Stimulated activated CD8-positive, alpha-beta memory T cell treated with anti-CD3 and anti-CD28 coated beads, Interleukin-7, amount 100 ng/mL, for 4 hours (primary cell): Measurements from ENCODE around the gene HIVEP3.

ENCODE experiments used
- DNase-seq, 2 donors: peaks; one replicate each; pipeline ENCODE4 v3.0.0-alpha.2; 2020; ENCODE audit warnings: low read depth in 2 of 2

Gene HIVEP3

DNA sequence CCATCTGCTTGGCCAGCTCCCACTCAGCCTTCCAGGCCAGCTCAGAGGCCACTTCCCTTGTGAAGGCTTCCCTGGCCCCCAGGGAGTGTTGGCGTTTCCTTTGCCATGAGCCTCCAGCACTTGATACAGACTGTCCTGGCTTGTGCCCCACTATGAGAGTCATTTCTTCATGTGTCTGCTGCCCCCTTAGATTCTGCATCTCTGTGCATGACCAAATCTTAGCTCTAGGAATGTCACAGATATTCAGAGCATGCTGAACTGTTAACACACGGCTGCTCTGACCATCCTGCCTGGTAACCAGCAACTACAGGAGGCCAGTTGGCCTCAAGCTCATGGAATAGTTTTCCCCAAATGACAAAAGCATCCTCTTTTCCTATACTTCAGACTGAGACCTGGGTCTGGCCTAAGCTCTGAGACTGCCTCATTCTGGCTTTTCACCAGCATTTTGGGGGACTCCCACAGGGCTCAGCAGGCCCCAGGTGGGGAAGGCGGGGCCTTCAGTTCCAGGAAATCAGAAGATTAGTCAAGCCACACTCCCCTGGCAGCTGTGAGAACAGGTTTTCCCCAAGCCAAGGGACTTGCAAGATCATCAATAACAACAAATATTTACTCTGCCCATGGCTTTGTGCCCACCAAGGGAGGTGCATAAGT lies 251.6 kb downstream of the HIVEP3 start:
- peak; percentile 69 for DNase-seq

DNA sequence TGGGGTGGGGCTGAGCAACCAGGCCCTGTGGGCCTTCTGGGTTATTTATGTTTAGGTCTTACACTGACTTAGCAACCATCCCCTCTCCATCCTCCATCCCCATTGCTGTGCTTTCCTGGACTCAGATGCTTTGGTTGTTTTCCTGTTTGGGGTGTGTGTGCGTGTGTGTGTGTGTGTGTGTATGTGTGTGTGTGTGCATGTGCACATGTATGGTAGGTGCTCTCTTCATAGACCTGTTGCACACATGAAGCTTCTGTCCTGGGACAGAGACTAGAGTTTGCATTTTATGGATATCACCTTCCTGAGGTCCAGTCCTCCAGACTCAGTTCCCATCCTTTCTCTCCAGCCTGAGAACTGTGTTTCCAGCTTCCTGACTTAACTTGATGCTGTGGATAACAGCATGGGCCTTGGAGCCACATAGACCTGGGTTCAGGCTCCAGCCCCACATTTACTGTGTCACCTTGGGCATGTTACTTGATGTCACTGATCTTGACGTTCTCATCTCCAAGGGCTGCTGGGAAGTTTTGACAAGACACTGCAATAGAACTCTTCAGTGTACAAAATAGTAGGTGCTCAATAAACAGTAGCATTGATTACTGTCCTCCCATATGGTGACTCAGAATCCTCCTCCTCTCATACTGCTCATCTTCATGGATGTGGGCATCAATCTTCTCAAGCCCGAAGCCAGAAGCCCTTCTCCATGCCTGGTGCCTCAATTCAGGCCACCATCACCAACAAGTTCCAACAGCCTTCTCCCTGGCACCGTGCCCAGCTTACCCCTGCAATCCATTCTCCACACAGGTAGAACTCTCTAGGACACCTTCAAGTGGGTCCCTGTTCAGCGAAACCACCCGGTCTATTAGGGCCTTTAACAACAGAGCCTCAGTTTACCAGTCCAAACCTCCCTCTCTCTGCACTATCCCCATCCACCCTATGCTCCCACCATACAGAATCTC lies 252.5 kb downstream of the HIVEP3 start:
- DNase-seq, result no peak

DNA sequence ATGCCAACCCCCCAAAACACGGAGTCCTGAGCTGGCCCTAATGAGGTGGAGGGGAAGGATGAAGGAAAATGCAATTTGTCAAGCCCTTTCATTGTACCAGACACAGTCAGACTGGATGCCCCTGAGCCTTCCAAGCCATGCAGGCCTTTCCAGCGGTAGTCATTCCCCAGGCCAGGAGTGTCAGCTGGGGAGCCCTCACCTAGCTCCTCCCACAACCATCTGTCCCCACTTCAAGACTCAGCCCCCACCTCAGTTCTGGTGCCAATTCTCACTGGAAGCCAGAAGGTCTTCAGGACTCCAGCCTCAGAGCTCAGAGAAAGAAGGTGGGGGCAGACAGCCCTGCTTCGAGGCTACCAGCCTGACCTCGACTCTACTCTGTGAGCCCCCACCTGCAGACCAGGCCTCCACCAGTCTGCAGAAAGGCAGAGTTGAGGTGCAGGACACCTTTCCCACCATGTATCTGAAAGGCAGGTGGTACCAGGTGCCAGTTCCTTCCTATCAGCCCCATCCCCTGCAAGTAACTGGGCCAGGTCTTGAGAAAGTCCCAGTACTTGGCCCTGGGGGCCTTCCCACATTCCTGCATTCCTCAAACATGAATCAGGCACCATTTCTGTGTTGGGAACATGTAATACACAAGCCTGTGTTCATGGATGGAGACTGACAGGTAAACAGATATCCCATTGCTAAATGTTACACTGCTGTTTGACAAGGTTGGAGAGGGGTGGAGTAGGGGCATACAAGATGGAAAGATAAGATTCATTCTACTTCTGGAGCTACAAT lies 253.7 kb downstream of the HIVEP3 start:
- DNase-seq, result no peak

DNA sequence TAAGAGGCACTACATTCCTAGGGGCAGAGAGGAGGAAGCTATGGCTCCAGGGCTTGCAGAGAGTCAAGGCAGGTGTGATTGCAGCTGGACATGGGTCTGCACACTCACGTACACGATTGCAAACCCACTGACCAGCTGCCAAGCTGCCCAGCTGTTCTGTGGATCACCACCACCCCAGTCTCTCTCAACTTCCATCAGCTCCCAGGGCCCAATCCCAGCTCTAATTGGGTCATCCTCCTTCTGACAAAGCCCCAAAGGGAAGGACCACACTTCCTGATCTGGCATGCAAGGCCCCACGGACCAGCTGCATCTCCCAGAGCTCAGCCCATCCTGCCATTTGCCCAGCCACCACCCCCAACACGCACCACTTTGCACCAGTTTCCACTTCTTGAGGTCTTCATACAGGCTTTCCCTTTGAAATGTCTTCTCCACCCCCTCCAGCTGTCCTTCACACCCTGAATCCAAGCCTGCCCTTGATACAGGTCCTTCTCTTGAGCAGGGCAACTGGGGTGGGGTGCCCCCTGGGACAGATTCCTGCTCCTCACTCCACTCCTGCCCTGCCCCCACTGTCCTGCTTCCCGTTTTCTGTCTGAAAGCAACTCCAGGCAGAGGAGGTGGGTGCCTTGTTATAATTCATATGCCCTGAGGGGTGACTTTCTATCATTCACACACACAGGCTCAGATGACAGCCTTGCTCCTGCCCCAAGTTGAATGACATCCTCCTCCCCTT lies 254.9 kb downstream of the HIVEP3 start:
- DNase-seq, result no peak

DNA sequence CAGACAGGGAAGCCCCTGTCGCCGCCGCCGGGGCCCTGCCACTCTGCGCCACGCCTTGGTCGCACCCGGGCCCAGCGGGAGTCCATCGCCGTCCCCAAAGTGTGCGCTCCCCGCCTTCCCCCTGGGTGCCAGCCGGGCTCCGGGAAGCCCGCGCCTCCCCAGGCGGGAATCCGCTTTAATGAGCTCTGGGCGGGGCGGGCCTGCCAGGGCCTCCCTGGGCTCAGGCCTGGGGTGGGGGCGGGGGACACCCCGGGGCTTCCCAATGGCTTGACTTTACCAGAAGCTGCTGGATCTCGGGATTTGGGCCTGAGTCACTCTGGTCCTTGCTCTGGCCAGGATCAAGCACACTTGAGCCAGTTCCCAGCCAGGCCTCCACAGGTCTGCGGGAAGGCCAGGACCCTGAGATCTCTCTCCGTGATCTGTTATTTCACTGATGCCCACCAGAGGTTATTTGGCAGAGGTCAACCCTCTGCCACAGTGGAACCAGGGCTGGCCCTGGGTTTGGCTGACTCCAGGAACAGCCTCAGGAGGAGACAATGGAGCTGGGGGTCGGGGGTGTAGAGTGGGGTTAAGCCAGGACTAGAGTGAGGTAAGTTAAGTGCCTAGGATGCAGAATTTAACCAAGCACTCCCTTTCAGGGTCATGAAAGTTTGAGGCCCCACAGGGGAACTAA lies 255.8 kb downstream of the HIVEP3 start:
- DNase-seq, result no peak

DNA sequence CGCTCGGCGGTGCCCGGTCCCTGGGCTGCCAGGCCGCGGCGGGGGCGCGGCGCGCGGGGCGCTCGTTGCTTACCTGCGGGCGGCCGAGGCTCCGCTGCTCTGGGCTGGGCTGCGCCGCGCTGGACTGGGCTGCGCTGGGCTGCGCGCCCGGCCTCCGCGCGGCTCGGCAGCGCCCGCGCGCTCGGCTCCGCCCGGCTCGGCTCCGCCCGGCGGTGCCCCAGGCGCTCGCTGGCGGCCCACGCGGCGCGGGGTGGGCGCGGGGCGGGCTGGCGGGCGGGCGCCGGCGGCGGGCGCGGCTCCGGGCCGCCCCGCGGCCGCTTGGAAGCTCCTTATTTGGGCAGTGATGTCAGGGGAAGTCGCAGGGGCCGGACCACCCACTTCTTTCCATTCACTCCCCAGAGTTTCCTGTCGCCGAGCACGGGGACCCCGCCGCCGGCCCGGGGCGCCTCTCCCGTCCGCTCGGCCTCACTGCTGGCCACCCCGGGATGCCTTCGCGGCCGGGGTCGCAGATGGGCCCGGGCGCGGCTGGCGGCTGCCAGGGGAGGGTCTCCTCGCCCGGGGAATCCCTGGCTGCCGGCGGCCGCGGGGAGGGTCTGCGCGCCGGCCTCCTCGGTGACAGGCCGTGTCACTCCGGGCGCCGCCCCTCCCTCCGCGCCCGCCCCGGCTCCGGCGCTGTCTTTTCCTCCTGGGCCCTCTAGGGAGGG lies 256.5 kb downstream of the HIVEP3 start:
- DNase-seq, result peak; percentile 73 to 81

DNA sequence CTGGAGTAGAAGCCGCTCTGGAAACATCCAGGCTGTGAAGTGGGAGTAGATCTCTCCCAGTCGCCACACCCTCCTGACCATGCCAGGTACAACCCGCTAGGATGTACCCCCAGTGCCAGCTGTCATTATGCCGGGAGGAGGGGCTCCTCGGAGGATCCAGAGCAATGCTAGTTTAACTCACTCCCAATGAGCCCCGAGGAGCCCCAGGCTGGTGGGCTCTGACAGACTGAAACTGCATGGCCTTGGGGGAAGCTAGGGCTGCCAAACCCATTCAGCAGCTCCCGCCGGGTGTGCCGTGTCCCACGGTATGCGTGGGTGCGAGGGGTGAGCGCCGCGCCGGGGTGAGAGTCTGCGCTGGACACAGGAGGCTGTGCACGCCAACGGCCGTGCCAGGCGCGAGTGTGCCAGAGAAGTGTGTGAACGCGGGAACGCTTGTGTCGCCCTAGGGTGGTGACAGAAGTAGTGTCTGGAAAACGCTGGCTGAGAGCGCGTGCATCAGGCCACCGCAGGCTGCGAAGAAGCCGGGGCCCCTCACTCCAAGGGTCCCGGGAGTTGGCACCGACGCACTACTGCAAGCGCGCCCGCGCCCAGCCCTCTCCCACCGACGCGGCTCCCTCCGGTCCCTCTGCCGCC lies 257.2 kb downstream of the HIVEP3 start:
- DNase-seq, result no peak

DNA sequence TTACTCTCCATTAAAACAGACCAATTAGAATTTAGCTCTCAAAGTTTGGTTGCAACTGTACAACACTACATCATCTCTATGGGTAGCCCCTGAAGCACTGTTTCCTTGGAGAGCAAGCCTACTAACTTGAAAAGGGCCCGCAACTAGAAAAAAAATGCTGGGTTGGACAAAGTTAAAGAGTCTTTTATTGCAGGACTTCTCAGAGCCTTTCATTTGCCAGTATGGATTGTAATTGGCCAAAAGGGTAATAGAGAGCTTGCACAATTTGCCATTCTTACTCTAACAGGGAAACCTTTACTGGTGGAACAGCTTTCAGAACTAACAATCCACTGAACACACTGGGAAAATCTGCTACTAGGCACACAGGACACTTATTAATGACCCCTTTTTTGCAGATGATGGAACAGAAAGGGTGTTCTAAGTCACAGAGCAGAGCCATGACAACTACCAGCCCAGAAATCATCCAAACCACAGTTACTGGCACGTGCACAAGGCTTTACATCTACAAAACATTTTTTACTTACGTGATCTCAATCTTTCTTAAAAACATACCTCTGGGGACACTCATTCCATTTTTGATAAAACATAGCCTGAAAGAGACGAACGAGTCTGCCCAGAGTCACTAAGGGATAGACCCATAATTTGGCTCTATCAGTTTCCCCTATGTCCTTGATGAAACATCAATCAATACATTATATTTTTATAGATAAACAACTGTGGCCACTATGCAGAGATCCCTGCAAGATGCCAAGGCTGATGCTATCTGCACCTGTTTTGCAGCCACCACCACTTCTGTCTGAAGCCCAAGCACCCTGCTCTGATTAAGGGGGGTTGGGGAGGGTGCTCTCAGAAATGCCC lies 257.9 kb downstream of the HIVEP3 start:
- no peak for DNase-seq

DNA sequence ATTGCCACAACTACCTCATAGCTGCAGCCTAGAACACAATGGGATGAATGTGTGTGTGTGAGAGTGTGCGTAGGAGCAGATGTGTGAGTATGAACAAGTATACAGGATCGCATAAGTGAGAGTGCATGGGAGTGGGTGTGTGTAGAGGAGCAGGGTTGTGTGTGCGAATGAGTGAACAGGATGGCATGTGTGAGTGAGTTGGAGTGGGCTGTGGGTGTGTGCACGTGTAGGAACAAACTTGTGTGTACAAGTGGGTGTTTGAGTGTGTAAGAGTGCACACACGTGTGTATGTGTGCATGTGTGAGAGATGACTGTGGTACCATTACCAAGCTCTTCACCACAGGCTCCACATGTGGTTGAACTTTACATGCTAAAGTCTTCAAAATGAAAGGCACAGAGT lies 258.8 kb downstream of the HIVEP3 start:
- no peak for DNase-seq

DNA sequence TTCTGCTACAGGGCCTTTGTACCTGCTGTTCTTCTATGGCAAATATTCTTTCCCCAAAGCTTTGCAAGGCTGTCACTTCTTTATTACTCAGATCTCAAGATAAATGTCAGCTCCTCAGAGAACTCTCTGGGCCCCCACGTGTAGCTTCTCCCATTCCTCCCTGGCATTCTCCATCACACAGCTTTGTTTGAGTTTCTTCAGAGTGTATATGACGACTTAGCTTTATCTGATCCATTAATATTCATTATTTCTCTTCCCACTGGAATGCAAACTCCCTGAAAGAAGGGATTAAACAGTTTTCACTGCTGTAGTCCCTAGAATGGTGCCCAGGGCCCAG lies 259.6 kb downstream of the HIVEP3 start:
- no peak for DNase-seq

DNA sequence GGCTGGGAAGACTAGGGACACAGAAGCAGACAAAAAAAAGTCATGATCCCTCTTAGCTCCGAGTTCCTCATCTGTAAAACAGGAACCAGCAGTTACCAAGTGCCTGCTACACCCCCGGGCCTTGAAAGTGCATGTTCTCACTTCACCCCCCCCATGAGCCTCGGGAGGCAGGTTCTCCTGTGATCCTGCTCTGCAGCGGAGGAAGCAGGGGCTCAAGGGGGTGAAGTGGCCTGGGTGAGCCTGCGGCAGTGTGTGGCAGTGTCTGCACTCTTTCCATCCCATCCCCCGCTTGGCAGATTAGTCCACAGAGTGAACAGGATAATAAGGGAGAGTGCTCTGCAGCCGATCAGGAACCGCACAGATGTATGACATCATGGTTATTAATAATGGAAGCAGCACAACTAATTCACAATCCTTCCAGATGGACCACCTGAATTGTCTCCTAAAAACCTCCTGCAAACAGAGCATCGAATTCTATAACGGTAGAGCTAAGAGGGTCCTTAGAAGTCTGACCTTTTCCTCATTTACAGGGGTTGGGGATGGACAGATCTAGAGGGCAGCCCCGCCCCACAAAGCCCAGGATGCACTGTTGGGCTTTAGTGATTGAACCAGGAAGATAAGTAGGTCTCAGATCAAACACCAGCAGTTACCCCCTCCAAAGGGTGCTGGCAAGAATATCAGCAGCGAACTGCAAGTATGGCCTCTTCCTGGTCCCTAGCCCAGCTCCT lies 260.1 kb downstream of the HIVEP3 start:
- no peak for DNase-seq

DNA sequence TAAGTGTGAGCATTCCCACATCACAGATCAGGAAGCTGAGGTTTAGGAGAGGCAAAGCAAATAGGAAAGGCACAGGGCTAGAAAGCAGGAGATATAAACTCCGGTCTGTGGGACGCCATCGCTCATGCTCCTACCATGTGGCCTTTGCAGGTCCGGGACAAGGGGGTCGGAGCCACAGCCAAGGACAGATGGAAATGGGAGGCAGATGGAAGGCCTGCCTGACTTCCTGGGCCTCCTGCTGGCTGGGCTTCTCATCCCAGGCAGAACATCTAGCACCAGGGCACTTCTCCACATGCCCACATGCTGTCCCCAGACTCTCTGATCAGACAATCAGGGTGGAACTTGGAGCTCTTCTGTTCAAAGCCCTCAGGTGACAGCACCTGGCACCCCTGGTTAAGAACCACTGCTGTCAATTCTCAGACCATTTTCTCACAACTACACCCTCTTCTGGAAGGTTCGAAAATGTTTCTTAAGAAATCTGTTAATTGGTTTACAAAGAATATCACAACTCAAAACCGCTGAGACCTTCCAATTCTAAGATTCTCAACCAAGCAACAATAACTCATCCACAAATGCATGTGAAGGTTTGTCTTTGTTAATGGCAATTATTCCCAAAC lies 260.9 kb downstream of the HIVEP3 start:
- no peak for DNase-seq

DNA sequence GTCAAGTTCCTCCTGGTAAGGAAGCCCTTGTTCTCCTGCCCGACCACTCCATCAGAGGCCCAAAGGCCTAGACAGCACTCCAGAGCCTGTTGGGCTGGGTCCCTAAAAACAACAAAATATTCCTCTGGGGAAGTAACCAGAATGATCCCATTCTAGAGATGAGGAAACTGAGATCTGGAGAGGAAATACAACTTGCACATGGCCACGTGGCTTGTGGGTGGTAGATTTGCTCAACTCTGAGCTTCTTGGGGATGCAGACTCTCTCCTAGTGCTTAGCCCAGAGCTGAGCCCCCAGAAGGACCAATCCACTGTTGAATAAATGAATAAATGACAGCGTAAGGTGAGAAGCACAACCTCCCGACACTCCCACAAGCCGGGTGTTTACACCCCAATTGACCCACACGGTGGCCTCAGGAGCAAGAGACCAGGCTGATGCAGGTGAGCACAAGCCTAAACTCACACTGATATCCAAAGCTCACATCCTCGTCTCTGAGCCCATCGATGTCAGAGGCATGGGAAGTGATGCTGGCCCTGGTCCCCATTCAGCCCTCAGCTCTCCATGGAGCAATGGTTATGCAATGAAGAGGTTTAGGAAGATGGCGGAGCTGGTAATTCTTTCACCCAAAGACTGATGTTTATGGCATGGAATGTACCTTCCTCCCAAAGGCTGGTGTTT lies 261.8 kb downstream of the HIVEP3 start:
- no peak for DNase-seq

DNA sequence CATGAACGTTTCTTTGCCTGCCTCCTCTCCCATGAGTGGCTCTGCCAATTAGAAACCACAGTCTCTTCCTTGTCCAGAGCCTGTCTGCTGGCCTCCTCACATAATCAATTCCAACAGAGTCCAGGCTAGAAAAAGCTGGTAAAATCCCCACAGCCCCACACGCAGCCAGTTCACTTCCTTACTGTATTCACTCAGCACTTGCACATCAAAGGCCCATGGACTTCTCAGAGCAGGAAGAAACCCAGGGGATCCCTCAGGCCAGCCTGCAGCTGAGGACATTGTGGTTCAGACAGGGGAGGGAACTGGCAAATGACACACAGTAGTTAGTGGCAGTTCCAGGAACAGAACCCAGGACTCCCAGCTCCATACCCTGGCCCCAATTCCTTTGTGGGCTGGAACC lies 262.7 kb downstream of the HIVEP3 start:
- DNase-seq, result no peak

DNA sequence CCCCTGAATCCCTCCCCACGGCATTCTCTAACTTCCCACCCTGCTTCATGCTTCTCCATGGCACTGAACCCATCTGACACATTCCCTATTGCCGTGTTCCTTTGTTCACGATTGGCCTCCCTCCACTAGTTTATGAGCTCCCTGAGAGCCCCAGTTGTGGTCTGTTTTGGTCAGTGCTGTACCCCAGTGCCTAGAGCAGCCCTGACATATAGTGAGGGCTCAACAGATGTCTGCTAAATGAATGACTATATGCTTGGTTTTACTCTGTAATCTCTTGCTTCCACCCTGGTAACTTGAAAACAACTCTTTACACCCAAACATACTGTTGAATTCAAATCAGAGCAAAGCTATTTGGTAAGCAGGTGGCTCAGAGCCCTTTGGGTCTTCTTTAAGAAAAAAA lies 263.1 kb downstream of the HIVEP3 start:
- DNase-seq, result no peak

DNA sequence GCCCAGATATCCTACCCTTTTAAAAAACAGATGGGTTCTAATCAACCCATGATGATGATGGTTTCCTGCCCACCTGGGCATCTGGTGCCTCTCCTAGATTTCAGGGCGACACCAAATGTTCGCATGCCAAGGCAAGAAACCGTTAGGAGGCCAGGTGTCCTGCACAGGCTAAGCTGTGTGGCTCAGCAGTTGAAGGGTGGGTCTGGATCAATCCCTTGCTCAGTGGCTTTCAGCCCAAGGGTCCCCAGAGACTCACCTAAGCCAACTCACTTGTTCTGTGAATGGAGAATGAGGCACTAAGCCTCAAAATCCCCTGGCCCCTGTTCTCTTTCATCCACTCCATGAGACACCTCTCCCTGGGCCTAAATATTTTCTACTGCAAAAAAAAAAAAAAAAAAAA lies 265.1 kb downstream of the HIVEP3 start:
- DNase-seq, result no peak
